Adrenal gland (tissue), 5 donors: Measurements from ENCODE around the gene BRD7.

Source experiments
- POLR2A ChIP-seq, 2 donors: fragments of 450-650 bp; IDR thresholded peaks; one replicate each; pipeline ENCODE4 v1.6.1; 2017; ENCODE audit warnings: antibody characterized with exemption in 2 of 2, mild to moderate bottlenecking in 2 of 2, moderate library complexity in 1 of 2
- TF ChIP-seq, protein P1 (sequence below), 6 experiments: fragments of 450-650 bp in 4 of 6; fragments of 200-600 bp in 2 of 6; sonication (generic) in 1 of 6; IDR thresholded peaks; 1 replicate in 5 of 6; 2 replicates in 1 of 6; pipeline versions ENCODE4 v1.5.1 to v1.8.0; 2016 to 2021; ENCODE audit warnings: antibody characterized with exemption in 6 of 6, mild to moderate bottlenecking in 2 of 6, moderate library complexity in 1 of 6
- donor health status: DM: no; HTN: no; CAD: no.

DNA sequence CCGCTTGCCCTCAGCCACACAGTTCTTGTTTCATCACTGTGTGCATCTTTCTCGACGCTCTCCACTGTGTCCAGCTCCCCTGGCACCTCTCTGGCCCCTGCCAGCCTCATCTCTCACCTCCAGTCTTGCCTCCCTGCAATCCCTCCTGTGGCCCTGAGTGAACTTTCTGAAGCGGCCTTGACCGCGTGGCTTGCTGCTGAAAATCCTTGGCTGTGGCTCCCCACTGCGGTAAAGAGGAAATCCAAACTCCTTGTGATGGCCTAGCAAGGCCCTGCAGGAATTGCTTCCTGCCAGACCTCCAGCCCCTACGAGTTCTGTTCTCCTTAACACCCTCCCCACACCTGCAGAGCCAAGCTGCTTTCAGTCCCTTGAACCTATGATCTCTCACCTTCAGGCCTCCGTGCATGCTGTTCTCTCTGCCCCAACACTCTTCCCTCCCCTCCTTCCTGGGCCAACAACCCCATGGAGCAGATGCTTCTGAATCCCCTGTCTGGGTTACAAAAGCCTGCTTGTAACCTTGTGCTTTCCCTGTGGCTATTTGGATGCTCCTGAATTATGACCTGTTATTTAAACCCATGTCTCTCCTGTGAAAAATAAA lies 33.6 kb upstream of the BRD7 start:
- TF ChIP-seq, protein P1, sequence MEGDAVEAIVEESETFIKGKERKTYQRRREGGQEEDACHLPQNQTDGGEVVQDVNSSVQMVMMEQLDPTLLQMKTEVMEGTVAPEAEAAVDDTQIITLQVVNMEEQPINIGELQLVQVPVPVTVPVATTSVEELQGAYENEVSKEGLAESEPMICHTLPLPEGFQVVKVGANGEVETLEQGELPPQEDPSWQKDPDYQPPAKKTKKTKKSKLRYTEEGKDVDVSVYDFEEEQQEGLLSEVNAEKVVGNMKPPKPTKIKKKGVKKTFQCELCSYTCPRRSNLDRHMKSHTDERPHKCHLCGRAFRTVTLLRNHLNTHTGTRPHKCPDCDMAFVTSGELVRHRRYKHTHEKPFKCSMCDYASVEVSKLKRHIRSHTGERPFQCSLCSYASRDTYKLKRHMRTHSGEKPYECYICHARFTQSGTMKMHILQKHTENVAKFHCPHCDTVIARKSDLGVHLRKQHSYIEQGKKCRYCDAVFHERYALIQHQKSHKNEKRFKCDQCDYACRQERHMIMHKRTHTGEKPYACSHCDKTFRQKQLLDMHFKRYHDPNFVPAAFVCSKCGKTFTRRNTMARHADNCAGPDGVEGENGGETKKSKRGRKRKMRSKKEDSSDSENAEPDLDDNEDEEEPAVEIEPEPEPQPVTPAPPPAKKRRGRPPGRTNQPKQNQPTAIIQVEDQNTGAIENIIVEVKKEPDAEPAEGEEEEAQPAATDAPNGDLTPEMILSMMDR (IDR thresholded peaks at IDR 0.05) = no peak
- no peak for TF ChIP-seq POLR2A (IDR thresholded peaks at IDR 0.05)
